Sigmoid colon (tissue), 4 donors: ENCODE results near the gene TRIB2.

Experiments
- EP300 ChIP-seq, 4 donors: sonication (generic); formaldehyde crosslinking; IDR thresholded peaks; one replicate each; pipeline ENCODE4 v1.6.1; 2017; ENCODE audit warnings: antibody characterized with exemption in 4 of 4
- POLR2A ChIP-seq, 2 donors: fragments of 450-650 bp; IDR thresholded peaks; one replicate each; pipeline ENCODE4 v1.6.1; 2016; ENCODE audit warnings: antibody characterized with exemption in 2 of 2, mild to moderate bottlenecking in 2 of 2, moderate library complexity in 2 of 2
- POLR2AphosphoS5 ChIP-seq, 4 donors: sonication (generic); formaldehyde crosslinking; IDR thresholded peaks; one replicate each; pipeline ENCODE4 v1.6.1; 2017; ENCODE audit warnings: antibody characterized with exemption in 4 of 4
- TF ChIP-seq, protein P1 (sequence below), 4 experiments: fragments of 450-650 bp in 3 of 4; fragments of 200-600 bp in 1 of 4; IDR thresholded peaks; one replicate each; pipeline ENCODE4 v1.5.1; 2016 to 2019; ENCODE audit warnings: antibody characterized with exemption in 4 of 4, mild to moderate bottlenecking in 3 of 4, moderate library complexity in 2 of 4

DNA sequence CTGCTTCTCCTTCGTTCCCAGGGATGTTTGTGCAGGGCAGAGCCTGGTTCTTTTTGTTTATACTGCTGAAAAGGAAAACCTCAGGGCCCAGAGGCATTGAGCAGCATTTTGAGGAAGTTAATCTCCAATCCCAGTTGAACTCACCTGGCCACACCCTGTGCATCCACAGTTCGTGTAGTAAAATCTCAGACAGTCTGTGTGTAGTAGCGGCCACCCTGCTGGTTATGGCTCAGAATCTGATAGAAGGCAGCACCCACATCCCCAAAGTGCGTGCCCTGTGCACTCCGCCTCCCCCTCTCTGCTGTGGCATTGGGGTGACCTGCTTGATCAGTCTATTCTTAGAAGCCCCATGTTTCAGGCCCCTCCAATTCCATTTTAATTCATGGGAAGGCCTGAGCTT, 10.9 kb downstream of the TRIB2 start:
- TF ChIP-seq, protein P1, sequence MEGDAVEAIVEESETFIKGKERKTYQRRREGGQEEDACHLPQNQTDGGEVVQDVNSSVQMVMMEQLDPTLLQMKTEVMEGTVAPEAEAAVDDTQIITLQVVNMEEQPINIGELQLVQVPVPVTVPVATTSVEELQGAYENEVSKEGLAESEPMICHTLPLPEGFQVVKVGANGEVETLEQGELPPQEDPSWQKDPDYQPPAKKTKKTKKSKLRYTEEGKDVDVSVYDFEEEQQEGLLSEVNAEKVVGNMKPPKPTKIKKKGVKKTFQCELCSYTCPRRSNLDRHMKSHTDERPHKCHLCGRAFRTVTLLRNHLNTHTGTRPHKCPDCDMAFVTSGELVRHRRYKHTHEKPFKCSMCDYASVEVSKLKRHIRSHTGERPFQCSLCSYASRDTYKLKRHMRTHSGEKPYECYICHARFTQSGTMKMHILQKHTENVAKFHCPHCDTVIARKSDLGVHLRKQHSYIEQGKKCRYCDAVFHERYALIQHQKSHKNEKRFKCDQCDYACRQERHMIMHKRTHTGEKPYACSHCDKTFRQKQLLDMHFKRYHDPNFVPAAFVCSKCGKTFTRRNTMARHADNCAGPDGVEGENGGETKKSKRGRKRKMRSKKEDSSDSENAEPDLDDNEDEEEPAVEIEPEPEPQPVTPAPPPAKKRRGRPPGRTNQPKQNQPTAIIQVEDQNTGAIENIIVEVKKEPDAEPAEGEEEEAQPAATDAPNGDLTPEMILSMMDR (IDR thresholded peaks at IDR 0.05) = no peak
- no peak for TF ChIP-seq EP300 (IDR thresholded peaks at IDR 0.05)
- TF ChIP-seq POLR2AphosphoS5 (IDR thresholded peaks at IDR 0.05) = no peak
- TF ChIP-seq POLR2A (IDR thresholded peaks at IDR 0.05) = no peak
